ENCODE data around the gene LAMC2.
"Not testable (repeated sequence)": the region's sequence is repeated elsewhere in the genome, so short reads cannot be mapped to it uniquely, and the experiment has no call there.

Gene LAMC2

DNA sequence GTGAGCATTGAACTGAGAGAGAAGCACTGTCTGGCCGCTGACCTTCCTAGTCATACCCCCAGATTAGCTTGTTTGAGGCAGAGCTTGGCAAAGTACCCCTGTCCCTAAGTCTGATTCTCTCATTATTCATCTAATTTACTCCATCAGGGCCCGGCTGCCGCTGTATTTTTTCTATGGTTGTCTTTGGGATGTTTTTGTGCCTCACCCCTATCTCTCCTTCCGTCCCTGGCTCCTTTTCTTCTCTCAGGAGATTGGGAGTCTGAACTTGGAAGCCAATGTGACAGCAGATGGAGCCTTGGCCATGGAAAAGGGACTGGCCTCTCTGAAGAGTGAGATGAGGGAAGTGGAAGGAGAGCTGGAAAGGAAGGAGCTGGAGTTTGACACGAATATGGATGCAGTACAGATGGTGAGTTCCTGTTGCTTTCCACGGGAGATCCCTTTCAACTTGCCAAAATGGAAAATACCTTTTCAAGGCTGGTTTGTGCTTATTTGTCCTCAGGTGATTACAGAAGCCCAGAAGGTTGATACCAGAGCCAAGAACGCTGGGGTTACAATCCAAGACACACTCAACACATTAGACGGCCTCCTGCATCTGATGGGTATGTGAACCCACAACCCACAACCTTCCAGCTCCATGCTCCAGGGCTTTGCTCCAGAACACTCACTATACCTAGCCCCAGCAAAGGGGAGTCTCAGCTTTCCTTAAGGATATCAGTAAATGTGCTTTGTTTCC lies 53.9 kb downstream of the LAMC2 start:
- Histone ChIP-seq H3K4me3 (ENCODE audit: insufficient read depth, low read length, poor library complexity, severe bottlenecking) (no peak overlapping the region), H3K9me2 (replicated peaks; ENCODE audit: insufficient read depth, low read length) (no peaks in the 10 kb centered on the region), H3K4me2 (ENCODE audit: low read depth, low read length, poor library complexity, severe bottlenecking) (no peak overlapping the region), H4K20me1 (ENCODE audit: low read depth, low read length) (no peaks in the 10 kb centered on the region), H3F3A (ENCODE audit: insufficient read depth) (no peaks in the 10 kb centered on the region), H3K27ac (ENCODE audit: low read depth, low read length) (no peak overlapping the region), H2AFZ (ENCODE audit: low read depth, low read length, severe bottlenecking) (no peak overlapping the region), H3K27me3 (ENCODE audit: low read length) (no peaks in the 10 kb centered on the region), H3K9ac (ENCODE audit: low read length) (no peak overlapping the region), H3K36me3 (ENCODE audit: low read length) (no peaks in the 10 kb centered on the region), H3K9me3 (ENCODE audit: insufficient read depth, low read length) (no peaks in the 10 kb centered on the region), H3K79me2 (ENCODE audit: insufficient read depth, low read length) (no peaks in the 10 kb centered on the region)
- no peak for TF ChIP-seq EZH2phosphoT487 (conservative IDR thresholded peaks at IDR 0.05; ENCODE audit: low read length)
- TF ChIP-seq CTCF (IDR thresholded peaks at IDR 0.05; ENCODE audit: insufficient read depth, low read length, poor library complexity, severe bottlenecking) = no peak

GRCh38 chr1:183240526-183240825 lies 54.4 kb downstream of the LAMC2 start:
- Histone ChIP-seq H3K9ac (ENCODE audit: low read length) (no peak overlapping the region), H3K27ac (ENCODE audit: low read depth, low read length) (no peak overlapping the region), H3K9me3 (ENCODE audit: insufficient read depth, low read length) (no peaks in the 10 kb centered on the region), H4K20me1 (ENCODE audit: low read depth, low read length) (no peaks in the 10 kb centered on the region), H2AFZ (ENCODE audit: low read depth, low read length, severe bottlenecking) (no peak overlapping the region), H3K9me2 (replicated peaks; ENCODE audit: insufficient read depth, low read length) (no peaks in the 10 kb centered on the region), H3K4me2 (ENCODE audit: low read depth, low read length, poor library complexity, severe bottlenecking) (no peak overlapping the region), H3K27me3 (ENCODE audit: low read length) (no peaks in the 10 kb centered on the region), H3K4me3 (ENCODE audit: insufficient read depth, low read length, poor library complexity, severe bottlenecking) (no peak overlapping the region), H3K36me3 (ENCODE audit: low read length) (no peaks in the 10 kb centered on the region), H3K79me2 (ENCODE audit: insufficient read depth, low read length) (no peaks in the 10 kb centered on the region), H3F3A (ENCODE audit: insufficient read depth) (no peaks in the 10 kb centered on the region)
- TF ChIP-seq CTCF (IDR thresholded peaks at IDR 0.05; ENCODE audit: insufficient read depth, low read length, poor library complexity, severe bottlenecking) (no peak), EZH2phosphoT487 (conservative IDR thresholded peaks at IDR 0.05; ENCODE audit: low read length) (no peak)

DNA sequence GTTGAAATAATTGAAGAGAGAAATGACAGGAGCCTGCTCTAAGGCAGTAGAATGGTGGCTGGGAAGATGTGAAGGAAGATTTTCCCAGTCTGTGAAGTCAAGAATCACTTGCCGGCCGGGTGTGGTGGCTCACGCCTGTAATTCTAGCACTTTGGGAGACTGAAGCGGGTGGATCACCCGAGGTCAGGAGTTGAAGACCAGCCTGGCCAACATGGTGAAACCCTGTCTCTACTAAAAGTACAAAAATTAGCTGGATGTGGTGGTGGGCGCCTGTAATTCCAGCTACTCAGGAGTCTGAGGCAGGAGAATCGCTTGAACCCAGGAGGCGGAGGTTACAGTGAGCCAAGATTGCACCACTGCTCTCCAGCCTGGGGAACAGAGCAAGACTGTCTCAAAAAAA lies 54.8 kb downstream of the LAMC2 start:
- H3K4me2 ChIP-seq (ENCODE audit: low read depth, low read length, poor library complexity, severe bottlenecking); H3K27me3 ChIP-seq (ENCODE audit: low read length); H3K36me3 ChIP-seq (ENCODE audit: low read length); H3K9ac ChIP-seq (ENCODE audit: low read length); H3K27ac ChIP-seq (ENCODE audit: low read depth, low read length); H4K20me1 ChIP-seq (ENCODE audit: low read depth, low read length); H3K9me2 ChIP-seq (replicated peaks; ENCODE audit: insufficient read depth, low read length); H3F3A ChIP-seq (ENCODE audit: insufficient read depth); H2AFZ ChIP-seq (ENCODE audit: low read depth, low read length, severe bottlenecking); H3K9me3 ChIP-seq (ENCODE audit: insufficient read depth, low read length); H3K79me2 ChIP-seq (ENCODE audit: insufficient read depth, low read length); H3K4me3 ChIP-seq (ENCODE audit: insufficient read depth, low read length, poor library complexity, severe bottlenecking): not testable (repeated sequence)

DNA sequence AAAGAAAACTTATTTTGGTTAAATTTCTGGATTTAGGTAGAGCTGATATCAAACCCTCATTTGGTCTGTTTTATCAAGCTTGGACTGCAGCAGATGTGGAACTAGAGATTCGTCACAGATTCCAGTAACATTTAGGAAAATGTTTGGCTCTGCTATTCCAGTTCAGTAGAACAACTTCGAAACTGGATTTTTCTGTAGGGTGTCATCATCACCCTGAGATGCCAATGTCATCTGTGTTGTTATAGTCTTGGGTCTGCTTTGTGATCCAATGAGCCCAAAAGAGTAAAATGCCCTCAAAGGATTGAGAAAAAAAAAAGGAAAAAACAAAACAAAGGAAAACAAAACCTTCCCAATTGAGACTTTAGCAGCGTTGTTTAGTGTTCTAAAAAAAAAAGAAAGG lies 55.4 kb downstream of the LAMC2 start:
- H3F3A ChIP-seq (ENCODE audit: insufficient read depth) = no peaks in the 10 kb centered on the region
- no peaks in the 10 kb centered on the region for H3K9me3 ChIP-seq (ENCODE audit: insufficient read depth, low read length)
- no peak overlapping the region for H3K4me2 ChIP-seq (ENCODE audit: low read depth, low read length, poor library complexity, severe bottlenecking)

More for the DNA sequence above, 55.4 kb downstream of the LAMC2 start:
- H2AFZ ChIP-seq (ENCODE audit: low read depth, low read length, severe bottlenecking) = no peak overlapping the region
- no peaks in the 10 kb centered on the region for H3K79me2 ChIP-seq (ENCODE audit: insufficient read depth, low read length)
- H3K9ac ChIP-seq (ENCODE audit: low read length) = no peak overlapping the region
- H3K9me2 ChIP-seq (replicated peaks; ENCODE audit: insufficient read depth, low read length) = no peaks in the 10 kb centered on the region
- no peaks in the 10 kb centered on the region for H3K36me3 ChIP-seq (ENCODE audit: low read length)
- no peak overlapping the region for H3K4me3 ChIP-seq (ENCODE audit: insufficient read depth, low read length, poor library complexity, severe bottlenecking)
- TF ChIP-seq EZH2phosphoT487 (conservative IDR thresholded peaks at IDR 0.05; ENCODE audit: low read length) = no peak
- TF ChIP-seq CTCF (IDR thresholded peaks at IDR 0.05; ENCODE audit: insufficient read depth, low read length, poor library complexity, severe bottlenecking) = no peak
- H3K27me3 ChIP-seq (ENCODE audit: low read length) = no peaks in the 10 kb centered on the region
- no peak overlapping the region for H3K27ac ChIP-seq (ENCODE audit: low read depth, low read length)
- no peaks in the 10 kb centered on the region for H4K20me1 ChIP-seq (ENCODE audit: low read depth, low read length)

All from SU-DHL-6 (cell line).